Measurements from ENCODE around the gene OSGIN1. TPM values are rescaled to one million over a fixed set of nuclear protein-coding genes. Genes with fewer than 3 reads are reported as not detected.

The OSGIN1 gene
- total and polyA plus RNA-seq, 2 of the 8 experiments (the other 6 are each of a cell fraction or from before 2014, with no cell fraction given), result 0.58 to 0.76 TPM

DNA sequence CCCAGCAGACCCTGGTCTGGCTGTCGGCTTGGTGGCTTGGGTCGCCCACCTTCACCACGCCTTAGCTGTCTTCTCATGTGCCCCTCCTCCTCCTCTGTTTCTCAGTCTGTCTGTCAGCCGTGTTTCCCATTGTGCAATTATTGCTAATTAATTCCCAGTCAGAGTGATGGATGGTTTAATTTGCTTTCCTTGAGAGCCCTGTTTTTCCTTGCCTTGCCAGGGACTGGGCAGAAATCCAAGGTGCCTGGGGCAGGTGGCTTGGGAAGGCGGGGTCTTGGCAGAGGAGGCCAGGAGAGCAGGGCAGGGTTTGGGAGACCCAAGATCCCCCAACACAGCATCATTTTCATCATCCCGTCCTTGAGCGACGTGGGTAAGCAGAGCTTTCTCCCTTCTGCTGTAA is 36.3 kb downstream of the OSGIN1 start:
- Histone ChIP-seq H3K9me3 (ENCODE audit: insufficient read depth in 2 of 2, low read depth in 1 of 2, low read length in 1 of 2) (no peaks in the 10 kb centered on the region), H3K4me3 (ENCODE audit: extremely low read depth in 1 of 4, insufficient read depth in 2 of 4, low read depth in 3 of 4, low read length in 4 of 4) (no peak overlapping the region), H3K4ac (replicated peaks; ENCODE audit: insufficient read length, low read depth, low read length) (no peak overlapping the region), H4K5ac (ENCODE audit: insufficient read length, low read depth, low read length) (no peak overlapping the region), H3K23me2 (ENCODE audit: low read depth, low read length) (no peaks in the 10 kb centered on the region), H3K9ac (replicated peaks in 1 of 4; ENCODE audit: extremely low read depth in 1 of 4, low read depth in 3 of 4, low read length in 3 of 4) (no peak overlapping the region), H2AFZ (ENCODE audit: low read length) (no peak overlapping the region), H2BK120ac (replicated peaks; ENCODE audit: low read depth, low read length) (no peak overlapping the region), H3K14ac (ENCODE audit: insufficient read length) (no peak overlapping the region), H3K79me2 (ENCODE audit: control insufficient read depth in 1 of 2, insufficient read depth in 2 of 2, low read length in 2 of 2) (no peaks in the 10 kb centered on the region), H3K18ac (ENCODE audit: extremely low read depth, low read length) (no peak overlapping the region), H2BK5ac (ENCODE audit: low read depth, low read length) (no peak overlapping the region), H4K8ac (ENCODE audit: extremely low read depth, insufficient read depth, low read length) (no peak overlapping the region), H3K27ac (ENCODE audit: low read depth, low read length) (no peak overlapping the region), H3K79me1 (ENCODE audit: low read depth, low read length) (no peaks in the 10 kb centered on the region), H3K23ac (ENCODE audit: insufficient read length) (no peak overlapping the region), H2BK15ac (ENCODE audit: low read length) (no peak overlapping the region), H2BK20ac (ENCODE audit: low read length) (no peak overlapping the region), H4K91ac (replicated peaks; ENCODE audit: insufficient read length, low read length) (no peak overlapping the region), H3K56ac (replicated peaks; ENCODE audit: insufficient read length, low read depth, low read length) (no peak overlapping the region), H3K36me3 (ENCODE audit: control insufficient read depth in 2 of 4, insufficient read depth in 4 of 4, low read length in 3 of 4) (no peaks in the 10 kb centered on the region; a peak in 1 of 8 replicates), H4K20me1 (replicated peaks in 1 of 2; ENCODE audit: control insufficient read depth in 1 of 2, insufficient read depth in 2 of 2, low read length in 2 of 2) (peaks cover 0 to 2% of the 10 kb centered on the region in 2 experiments), H3K27me3 (replicated peaks in 1 of 4; ENCODE audit: control insufficient read depth in 3 of 4, extremely low read depth in 1 of 4, insufficient read depth in 3 of 4, low read length in 3 of 4) (no peaks in the 10 kb centered on the region), H2BK12ac (ENCODE audit: low read depth, low read length) (0 out of 2 replicates have a peak overlapping the region, but pooled peaks have one; percentile 17), H2AK5ac (ENCODE audit: low read depth, low read length) (no peak overlapping the region), H3K4me2 (ENCODE audit: insufficient read depth in 1 of 2, low read depth in 2 of 2, low read length in 2 of 2) (no peak overlapping the region), H3K4me1 (replicated peaks in 1 of 4; ENCODE audit: control insufficient read depth in 3 of 4, insufficient read depth in 4 of 4, low read length in 3 of 4) (no peaks in the 10 kb centered on the region)
- ChIA-PET POLR2A (ENCODE audit: partially characterized antibody) (interaction anchor here (1.2 kb wide), 1 partner anchor 8 kb away, joined by 4 read pairs; no protein-coding TSS in a partner anchor), CTCF (ENCODE audit: partially characterized antibody) (interaction anchor here (0.7 to 3.7 kb wide), 4 partner anchors 11 to 81 kb away, joined by 3 to 13 read pairs (median 7); no protein-coding TSS in a partner anchor)
- 90% methylated on average over 8 of the region's 8 CpGs; no CpG with 5 or more reads in 1 of the 2 experiments for WGBS, 2 experiments (ENCODE audit: extremely low coverage in 1 of 2, insufficient coverage in 1 of 2, insufficient read length in 1 of 2, insufficient replicate concordance in 2 of 2, low coverage in 1 of 2, low lambda C conversion rate in 2 of 2, missing lambda C conversion rate in 1 of 2)
- DNase-seq (ENCODE audit: low read depth in 1 of 2, low spot score in 2 of 2) (no peak), FAIRE-seq (no peak)
- no peak for TF ChIP-seq TAF1 (IDR thresholded peaks at IDR 0.05; ENCODE audit: low read depth, low read length)

Measured in H1 (cell line).